ACC112 (cell line): ENCODE measurements around the gene PRKN.

ENCODE experiments used
- H2AFZ ChIP-seq: fragments of 200-600 bp; sonication (generic); one replicate; pipeline ENCODE4 v1.6.0; 2017; ENCODE audit warnings: antibody characterized with exemption, low read length; ENCODE audit not compliant: unreplicated experiment
- H3K27ac ChIP-seq: fragments of 200-600 bp; sonication (generic); 2 replicates; pipeline ENCODE4 v1.5.1; 2014; ENCODE audit warnings: low read depth, mild to moderate bottlenecking, antibody characterized with exemption, low read length, moderate library complexity
- H3K27me3 ChIP-seq: fragments of 200-600 bp; sonication (generic); 2 replicates; pipeline ENCODE4 v1.6.1; 2014; ENCODE audit warnings: mild to moderate bottlenecking, antibody characterized with exemption, low read length, moderate library complexity, mixed read lengths; ENCODE audit not compliant: insufficient read depth
- H3K36me3 ChIP-seq: fragments of 200-600 bp; sonication (generic); 2 replicates; pipeline ENCODE4 v1.6.1; 2016; ENCODE audit warnings: mild to moderate bottlenecking, antibody characterized with exemption, low read length, moderate library complexity, mixed read lengths; ENCODE audit not compliant: insufficient read depth
- H3K4me1 ChIP-seq: fragments of 200-600 bp; sonication (generic); one replicate; pipeline ENCODE4 v1.6.1; 2016; ENCODE audit warnings: low read length, mixed read lengths; ENCODE audit not compliant: insufficient read depth, unreplicated experiment, control insufficient read depth
- H3K4me3 ChIP-seq: fragments of 200-600 bp; sonication (generic); 2 replicates; pipeline ENCODE4 v1.5.1; 2014; ENCODE audit warnings: mild to moderate bottlenecking, low read depth, low read length
- H3K79me2 ChIP-seq: fragments of 200-600 bp; sonication (generic); one replicate; pipeline ENCODE4 v1.6.0; 2016; ENCODE audit warnings: low read length; ENCODE audit not compliant: control insufficient read depth, unreplicated experiment, insufficient read depth

PRKN gene

DNA sequence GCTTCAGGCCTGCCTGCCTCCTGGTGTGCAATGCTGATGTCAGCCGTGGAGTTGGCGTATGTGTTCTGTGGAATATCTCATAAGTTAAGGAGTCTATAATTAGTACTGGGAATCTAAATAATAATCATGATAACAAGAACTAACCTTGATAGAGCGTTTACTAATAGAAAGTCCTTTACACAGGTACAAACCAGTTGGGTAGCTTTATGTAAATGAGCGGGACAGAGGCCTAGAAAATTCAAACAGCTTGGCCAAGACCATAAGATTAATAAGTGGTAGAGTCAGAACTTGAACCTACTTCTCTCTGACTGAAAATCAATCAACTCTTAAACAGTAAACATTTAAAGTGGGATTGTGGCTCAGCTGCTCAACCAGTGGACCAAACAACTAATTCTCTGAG, 882.8 kb downstream of the PRKN start:
- no peaks in the 10 kb centered on the region for H3K27me3 ChIP-seq
- no peaks in the 10 kb centered on the region for H3K4me1 ChIP-seq
- no peaks in the 10 kb centered on the region for H3K36me3 ChIP-seq
- H3K79me2 ChIP-seq: no peaks in the 10 kb centered on the region
- H2AFZ ChIP-seq: no peak overlapping the region
- H3K4me3 ChIP-seq: no peak overlapping the region
- H3K27ac ChIP-seq: no peak overlapping the region

DNA sequence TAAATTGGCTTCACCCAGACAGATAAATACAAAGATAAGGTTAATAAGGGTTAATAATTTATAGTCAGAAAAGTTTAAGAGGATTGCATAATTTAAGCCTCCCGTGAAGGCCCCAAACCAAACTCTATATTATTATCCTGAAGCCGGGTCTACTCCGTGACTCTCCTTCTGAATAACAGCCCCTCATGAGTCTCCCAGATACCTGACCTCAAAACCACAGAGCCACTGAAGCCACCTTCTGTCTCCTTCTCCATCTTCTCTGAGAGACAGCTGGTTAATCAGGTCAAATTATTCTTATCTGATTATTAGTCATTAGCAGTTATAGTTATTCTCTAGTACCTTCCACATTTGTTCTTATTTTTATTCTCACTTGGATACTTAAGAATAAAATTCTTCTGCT, 884.5 kb downstream of the PRKN start:
- H2AFZ ChIP-seq: no peak overlapping the region
- H3K27me3 ChIP-seq: no peaks in the 10 kb centered on the region
- no peak overlapping the region for H3K4me3 ChIP-seq
- H3K4me1 ChIP-seq: no peaks in the 10 kb centered on the region
- H3K27ac ChIP-seq: no peak overlapping the region
- no peaks in the 10 kb centered on the region for H3K36me3 ChIP-seq
- no peaks in the 10 kb centered on the region for H3K79me2 ChIP-seq

DNA sequence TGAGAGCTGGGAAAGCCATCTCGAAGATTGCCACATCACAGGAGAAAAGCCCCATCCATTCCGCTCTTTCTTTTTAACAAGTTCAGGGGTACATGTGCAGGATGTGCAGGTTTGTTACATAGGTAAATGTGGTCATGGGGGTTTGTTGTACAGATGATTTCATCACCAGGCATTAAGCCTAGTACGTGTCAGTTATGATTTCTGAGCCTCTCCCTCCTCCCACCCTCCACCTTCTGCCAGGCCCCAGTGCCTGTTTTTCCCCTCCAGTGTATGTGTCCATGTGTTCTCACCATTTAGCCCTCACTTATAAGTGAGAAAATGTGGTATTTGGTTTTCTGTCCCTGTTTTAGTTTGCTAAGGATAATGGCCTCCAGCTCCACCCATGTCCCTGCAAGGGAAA, 887.2 kb downstream of the PRKN start:
- Histone ChIP-seq H3K4me1 (no peaks in the 10 kb centered on the region), H3K79me2 (no peaks in the 10 kb centered on the region), H3K36me3 (no peaks in the 10 kb centered on the region), H3K4me3 (no peak overlapping the region), H3K27me3 (no peaks in the 10 kb centered on the region), H2AFZ (no peak overlapping the region), H3K27ac (no peak overlapping the region)

DNA sequence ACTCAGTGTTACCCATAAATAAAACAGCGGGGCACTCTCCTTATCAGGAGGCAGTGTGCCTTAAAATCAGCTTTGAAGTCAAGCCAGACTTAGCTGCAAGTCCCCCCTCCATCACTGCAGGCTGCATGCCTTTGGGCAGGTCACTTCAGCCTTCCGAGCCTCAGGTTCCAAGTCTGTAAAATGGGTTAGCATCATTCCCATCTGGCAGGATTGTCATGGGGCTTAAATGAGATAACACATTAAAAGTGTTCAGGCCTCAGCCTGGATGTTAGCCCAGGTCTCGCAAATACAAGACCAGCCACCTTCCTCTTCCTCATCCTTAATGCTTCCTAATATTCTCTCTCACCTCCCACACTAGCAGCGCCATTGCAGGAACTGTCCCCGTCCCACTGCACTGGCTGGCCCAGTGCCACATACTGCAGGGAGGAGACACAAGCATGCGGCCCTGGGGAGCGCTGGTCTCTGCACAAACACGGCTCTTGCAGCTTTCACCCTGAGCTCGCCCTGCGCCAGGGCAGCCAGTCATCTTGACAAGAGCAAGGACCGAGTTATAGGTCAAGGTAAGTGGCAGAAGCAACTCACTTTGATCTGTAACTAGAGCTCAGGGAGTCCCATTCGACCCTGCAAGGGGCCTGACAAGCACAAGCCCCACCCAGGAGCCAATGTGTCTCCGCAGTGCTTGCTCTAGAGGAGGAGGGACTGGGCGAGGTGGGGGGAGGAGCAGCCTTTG, 889.1 kb downstream of the PRKN start:
- no peaks in the 10 kb centered on the region for H3K79me2 ChIP-seq
- no peak overlapping the region for H2AFZ ChIP-seq
- no peaks in the 10 kb centered on the region for H3K27me3 ChIP-seq
- H3K36me3 ChIP-seq: no peaks in the 10 kb centered on the region
- H3K27ac ChIP-seq: no peak overlapping the region
- H3K4me3 ChIP-seq: no peak overlapping the region
- H3K4me1 ChIP-seq: no peaks in the 10 kb centered on the region

DNA sequence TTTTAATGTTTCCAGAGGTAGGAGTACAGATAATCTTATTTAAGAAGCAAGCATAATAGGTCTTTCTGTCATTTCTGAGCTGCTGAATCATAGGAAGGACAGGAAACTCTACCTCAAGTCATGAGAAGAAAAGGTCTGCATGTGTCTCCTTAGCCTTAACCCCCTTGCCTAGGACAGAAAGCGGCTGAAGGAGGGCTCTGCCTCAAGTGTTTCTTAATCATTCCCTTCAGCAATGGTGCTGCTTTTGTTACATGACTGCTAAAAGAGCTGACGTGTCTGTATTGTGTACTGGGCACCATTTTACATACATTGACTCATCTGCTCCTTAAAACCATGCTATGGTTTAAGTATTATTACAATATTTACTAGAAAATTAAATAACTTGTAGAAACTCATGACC, 889.7 kb downstream of the PRKN start:
- no peaks in the 10 kb centered on the region for H3K4me1 ChIP-seq
- H2AFZ ChIP-seq: no peak overlapping the region
- H3K27ac ChIP-seq: no peak overlapping the region
- no peaks in the 10 kb centered on the region for H3K79me2 ChIP-seq
- no peaks in the 10 kb centered on the region for H3K36me3 ChIP-seq
- no peak overlapping the region for H3K4me3 ChIP-seq
- no peaks in the 10 kb centered on the region for H3K27me3 ChIP-seq

DNA sequence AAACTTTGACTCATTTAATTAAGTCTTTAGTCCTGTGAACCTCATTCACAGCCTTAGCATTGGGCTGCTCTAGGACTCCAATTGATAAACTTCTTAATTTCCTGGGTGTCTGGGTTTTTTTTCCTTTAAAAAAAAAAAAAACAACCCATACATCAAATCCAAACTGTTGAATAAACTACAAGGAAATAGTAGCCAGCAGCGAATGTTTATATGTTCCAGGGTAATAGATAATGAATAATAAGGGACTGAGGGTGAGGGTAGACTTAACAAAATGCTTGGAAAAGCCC, 890.2 kb downstream of the PRKN start:
- no peak overlapping the region for H3K27ac ChIP-seq
- H3K36me3 ChIP-seq: no peaks in the 10 kb centered on the region
- no peak overlapping the region for H3K4me3 ChIP-seq
- no peaks in the 10 kb centered on the region for H3K79me2 ChIP-seq
- H3K27me3 ChIP-seq: no peaks in the 10 kb centered on the region
- no peaks in the 10 kb centered on the region for H3K4me1 ChIP-seq
- no peak overlapping the region for H2AFZ ChIP-seq

DNA sequence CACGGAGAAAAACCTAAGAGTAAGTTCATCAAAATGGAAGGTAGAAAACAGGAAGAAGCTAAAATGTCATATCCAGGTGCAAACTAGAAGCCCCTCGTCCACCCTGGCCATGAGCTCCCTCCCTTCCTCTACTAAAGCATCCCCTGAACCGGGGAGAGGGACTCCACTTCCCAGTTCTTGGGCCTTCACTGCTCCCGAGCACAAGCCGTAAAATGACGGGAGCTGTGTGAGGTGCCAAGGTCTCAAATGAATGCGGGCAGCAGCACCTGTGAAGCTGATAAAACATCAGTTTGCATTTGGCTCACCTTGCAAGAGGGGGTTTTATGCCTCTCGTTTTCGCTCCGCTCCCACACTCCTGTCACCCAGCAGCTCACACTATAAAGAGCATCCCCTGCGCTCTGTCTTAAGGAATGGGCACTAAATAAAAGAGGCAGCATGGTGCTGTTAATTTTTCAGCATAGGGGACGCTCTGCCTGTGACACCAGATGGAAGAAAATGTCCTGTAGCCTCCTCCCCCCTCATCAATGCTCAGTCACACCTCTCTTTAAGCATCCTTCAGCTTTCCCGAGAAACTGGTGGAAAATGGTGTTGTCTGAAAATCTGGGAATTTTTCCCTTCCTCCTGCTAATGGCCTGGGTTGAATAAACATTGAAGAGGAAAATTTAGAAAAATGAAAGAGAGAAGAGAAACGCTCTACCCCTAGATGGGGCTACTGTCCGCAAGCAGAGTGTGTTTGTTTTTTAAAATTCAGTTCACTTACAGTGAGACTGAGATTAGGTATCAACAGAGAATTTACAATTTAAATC, 890.7 kb downstream of the PRKN start:
- Histone ChIP-seq H3K27ac (no peak overlapping the region), H3K36me3 (no peaks in the 10 kb centered on the region), H3K4me1 (no peaks in the 10 kb centered on the region), H3K27me3 (no peaks in the 10 kb centered on the region), H3K4me3 (no peak overlapping the region), H2AFZ (no peak overlapping the region), H3K79me2 (no peaks in the 10 kb centered on the region)

DNA sequence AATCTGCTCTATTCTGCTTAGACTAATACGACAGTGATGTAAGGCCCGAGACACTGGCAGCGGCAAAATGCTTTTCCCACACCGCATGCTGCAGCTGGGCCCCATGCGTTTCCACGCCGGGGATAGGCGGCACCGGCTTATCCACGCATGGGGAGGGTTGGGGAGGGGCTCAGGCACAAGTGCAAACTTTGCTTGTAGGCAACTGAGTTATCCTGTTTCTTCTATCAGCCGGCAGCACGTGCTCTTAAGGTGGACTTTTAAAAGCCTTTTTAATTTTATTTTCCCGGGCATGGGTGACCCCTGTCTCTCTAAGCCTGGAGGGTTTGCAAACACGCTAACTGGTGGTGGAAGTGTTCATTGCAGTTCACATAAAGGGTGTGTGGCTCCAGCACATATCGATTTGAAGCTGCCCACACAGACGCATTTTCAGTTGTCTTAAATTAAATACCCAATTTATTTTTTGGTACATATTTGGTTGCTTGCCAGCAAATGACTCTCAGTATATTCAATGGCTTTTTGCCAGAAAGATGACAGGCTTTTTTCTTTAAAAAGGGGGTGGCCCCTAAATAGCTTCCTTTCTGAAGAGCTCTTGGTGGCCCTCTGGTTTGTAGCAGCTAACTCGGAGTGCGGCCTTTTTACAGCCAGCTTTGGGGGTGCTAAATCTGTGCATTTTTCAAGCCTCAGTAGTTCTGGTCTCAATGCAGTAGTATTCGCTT, 891.9 kb downstream of the PRKN start:
- Histone ChIP-seq H3K4me3 (no peak overlapping the region), H3K27ac (no peak overlapping the region), H2AFZ (no peak overlapping the region)

DNA sequence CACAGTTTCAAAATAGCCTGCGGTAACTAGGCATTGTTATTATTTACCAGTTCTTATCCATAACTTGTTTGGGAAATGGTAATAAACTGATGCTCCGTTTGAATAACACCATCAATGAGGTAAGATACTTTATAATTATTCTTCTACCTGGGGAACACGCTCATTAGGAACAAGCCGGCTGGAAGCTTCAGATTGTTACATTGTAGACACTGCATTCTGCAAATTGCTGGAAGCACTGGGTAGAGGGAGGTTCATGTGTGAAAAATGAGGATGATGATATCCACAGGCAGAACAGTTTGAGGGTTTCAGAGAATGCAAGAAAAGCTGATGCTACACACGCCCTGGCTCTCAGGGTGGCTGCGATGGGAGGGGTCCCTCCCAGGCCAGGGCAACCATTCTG, 893.1 kb downstream of the PRKN start:
- Histone ChIP-seq H2AFZ (no peak overlapping the region), H3K4me3 (no peak overlapping the region), H3K36me3 (no peaks in the 10 kb centered on the region), H3K4me1 (no peaks in the 10 kb centered on the region), H3K79me2 (no peaks in the 10 kb centered on the region), H3K27me3 (no peaks in the 10 kb centered on the region), H3K27ac (no peak overlapping the region)

More for the DNA sequence above, 891.9 kb downstream of the PRKN start:
- no peaks in the 10 kb centered on the region for H3K79me2 ChIP-seq
- H3K4me1 ChIP-seq: no peaks in the 10 kb centered on the region
- no peaks in the 10 kb centered on the region for H3K36me3 ChIP-seq
- H3K27me3 ChIP-seq: no peaks in the 10 kb centered on the region

DNA sequence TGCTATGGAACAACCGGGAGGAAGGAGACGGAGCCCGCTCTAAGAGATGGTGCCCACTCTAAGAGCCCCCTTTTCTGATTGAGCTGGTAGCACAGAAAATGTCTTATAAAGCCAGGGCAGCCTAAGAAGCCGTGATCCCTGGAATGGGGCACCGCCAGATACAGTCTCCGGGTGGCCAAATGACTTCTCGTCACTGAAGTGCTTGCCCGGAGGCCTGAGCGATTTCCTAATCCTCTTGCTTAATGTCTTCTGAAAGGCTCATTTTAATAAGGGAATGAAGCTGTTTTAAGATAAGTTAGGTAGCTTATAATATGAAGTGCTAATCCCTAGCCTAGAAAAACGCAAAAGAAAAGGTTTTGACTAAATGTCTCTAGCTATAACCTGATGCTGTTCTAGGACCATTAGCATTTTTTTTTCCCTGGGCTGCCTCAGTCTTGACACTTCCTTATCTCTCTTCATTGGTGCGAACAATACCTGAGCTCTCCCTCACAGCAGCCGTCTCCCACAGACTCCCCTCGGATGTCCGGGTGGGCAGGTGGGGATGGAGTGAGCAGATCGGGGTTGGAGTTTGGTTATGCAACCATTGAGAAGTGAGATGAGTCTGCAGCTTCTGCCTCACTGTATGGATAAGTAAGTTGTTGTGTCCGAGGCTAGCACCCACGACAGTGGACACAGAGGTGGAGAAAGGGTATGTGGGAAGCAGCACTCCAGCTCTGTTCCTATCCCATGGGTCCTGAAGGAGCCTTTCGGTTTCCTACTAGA, 894.3 kb downstream of the PRKN start:
- H3K27me3 ChIP-seq: no peaks in the 10 kb centered on the region
- H2AFZ ChIP-seq: no peak overlapping the region
- H3K4me1 ChIP-seq: no peaks in the 10 kb centered on the region
- H3K79me2 ChIP-seq: no peaks in the 10 kb centered on the region
- H3K27ac ChIP-seq: no peak overlapping the region
- H3K36me3 ChIP-seq: no peaks in the 10 kb centered on the region
- H3K4me3 ChIP-seq: no peak overlapping the region
